ENCODE data around the gene CATSPERE. TPM values are rescaled to one million over a fixed set of nuclear protein-coding genes. Genes with fewer than 3 reads are reported as not detected.

The CATSPERE gene
- total and polyA plus RNA-seq, 2 donors (not counting 3 experiments of a cell fraction or from before 2014, with no cell fraction given): 0.61 to 1.9 TPM

Small RNAs within 50 kb of the gene (small RNA-seq; reads per million reads assigned to genes)
- not detected for gene CYCSP5 (ENCODE audit: insufficient read depth, insufficient read length, low read depth, low replicate concordance)

Other genes starting within 250 kb of the CATSPERE start
- gene ADSS2, start 9.4 kb upstream of the CATSPERE start, total RNA-seq: 82.8 and 90.6 TPM in 2 replicates
- 24.9 and 35.5 TPM in 2 replicates for gene ADSS2, start 9.4 kb upstream of the CATSPERE start, polyA plus RNA-seq
- gene DESI2, start 191.9 kb downstream of the CATSPERE start, total RNA-seq: 37.2 TPM in 2 replicates
- 20.4 and 22.9 TPM in 2 replicates for gene DESI2, start 191.9 kb downstream of the CATSPERE start, polyA plus RNA-seq

All from endothelial cell of umbilical vein (primary cell).